Psoas muscle (tissue), 8 donors: ENCODE measurements around the gene PATZ1. TPM values are rescaled to one million over a fixed set of nuclear protein-coding genes. Genes with fewer than 3 reads are reported as not detected.

Experiments used
- ATAC-seq, 4 donors: fragments of 200-7000 bp; cut with Tn5 transposase; one replicate each; pipeline ENCODE4 v1.9.1; 2020; ENCODE audit warnings: moderate library complexity in 3 of 4, mild to moderate bottlenecking in 2 of 4
- DNase-seq, 2 donors: peaks; one replicate each; pipeline ENCODE4 v3.0.0-alpha.2; 2020
- H3K27ac ChIP-seq: fragments of 200-600 bp; one replicate; pipeline ENCODE4 v1.8.0; 2022
- H3K27me3 ChIP-seq, 3 donors: fragments of 200-600 bp in 1 of 3; one replicate each; pipeline versions ENCODE4 v1.6.1 to v1.8.0; 2013 to 2022; ENCODE audit warnings: low read length in 2 of 3, mild to moderate bottlenecking in 2 of 3, moderate library complexity in 1 of 3; ENCODE audit not compliant: insufficient read depth in 3 of 3
- H3K36me3 ChIP-seq, 2 donors: fragments of 200-600 bp in 1 of 2; one replicate each; pipeline versions ENCODE4 v1.6.1 to v1.8.0; 2013 to 2022; ENCODE audit warnings: low read depth in 1 of 2, mild to moderate bottlenecking in 1 of 2, moderate library complexity in 1 of 2; ENCODE audit not compliant: insufficient read depth in 1 of 2
- H3K4me1 ChIP-seq: fragments of 200-600 bp; one replicate; pipeline ENCODE4 v1.8.0; 2022
- H3K4me3 ChIP-seq: fragments of 200-600 bp; one replicate; pipeline ENCODE4 v1.8.0; 2022; ENCODE audit warnings: mild to moderate bottlenecking
- H3K9me3 ChIP-seq: fragments of 200-600 bp; one replicate; pipeline ENCODE4 v1.8.0; 2022
- WGBS, 3 donors: extraction: QIAGEN DNeasy Blood & Tissue Kit; methylation state at CpG; one replicate each; pipeline versions ENCODE4 v1.1.6 to v1.1.7; 2013; 5-methylcytosine and 5-hydroxymethylcytosine counted together
- intact Hi-C, 2 donors: fragments of 100-400 bp; cut with DNase I; formaldehyde crosslinking; loops; one replicate each; pipeline versions ENCODE4 v1.11.0 to v1.14.2; 2022
- polyA plus RNA-seq, 3 donors: library from polyadenylated mRNA; stranded (reverse); fragments of 200-250 nt; gene quantifications; one replicate each; pipeline ENCODE4 v1.2.3, GENCODE V29; 2013
- total RNA-seq, 4 donors: library from RNA; stranded (reverse); fragmentation: NEBNext Ultra II Directional in 2 of 4; extraction: Animal tissue kit (Norgen Biotek cat#: 25700) in 2 of 4; gene quantifications; one replicate each; pipeline versions ENCODE4 v1.2.1 to v1.2.4, GENCODE V29; 2021 to 2023
- TF ChIP-seq, protein P1 (sequence below): fragments of 200-600 bp; IDR thresholded peaks from one replicate; pipeline ENCODE4 v1.8.0; 2022; ENCODE audit warnings: antibody characterized with exemption
- donor health status: healthy with polysubstance abuse.
- donor health status: DM: no; HTN: no; CAD: no; lungs with moderate emphysema.
- donor health status: Bipolar disorder and iron deficiency.
- donor health status: healthy.
- donor health status: DM: yes; HTN: yes; CAD: no.
- donor health status: DM: no; HTN: no; CAD: no.
- donor health status: DM: no; HTN: no; CAD: no.
- donor health status: DM: yes; HTN: yes; CAD: no.

Gene PATZ1
- total and polyA plus RNA-seq, 7 donors = 5.2 to 14.2 (median 9.2) TPM

DNA sequence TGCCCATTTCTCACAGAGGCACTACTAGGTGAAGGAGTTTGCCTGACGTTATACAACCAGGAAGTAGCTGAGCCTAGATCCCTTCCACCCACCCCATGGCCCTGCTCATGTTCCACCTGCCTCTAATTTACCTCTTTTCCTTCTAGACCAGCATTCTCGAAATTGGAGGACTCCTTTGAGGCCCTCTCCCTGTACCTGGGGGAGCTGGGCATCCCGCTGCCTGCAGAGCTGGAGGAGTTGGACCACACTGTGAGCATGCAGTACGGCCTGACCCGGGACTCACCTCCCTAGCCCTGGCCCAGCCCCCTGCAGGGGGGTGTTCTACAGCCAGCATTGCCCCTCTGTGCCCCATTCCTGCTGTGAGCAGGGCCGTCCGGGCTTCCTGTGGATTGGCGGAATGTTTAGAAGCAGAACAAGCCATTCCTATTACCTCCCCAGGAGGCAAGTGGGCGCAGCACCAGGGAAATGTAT lies 68.0 kb downstream of the PATZ1 start:
- H3K9me3 ChIP-seq = no peaks in the 10 kb centered on the region
- TF ChIP-seq, protein P1, sequence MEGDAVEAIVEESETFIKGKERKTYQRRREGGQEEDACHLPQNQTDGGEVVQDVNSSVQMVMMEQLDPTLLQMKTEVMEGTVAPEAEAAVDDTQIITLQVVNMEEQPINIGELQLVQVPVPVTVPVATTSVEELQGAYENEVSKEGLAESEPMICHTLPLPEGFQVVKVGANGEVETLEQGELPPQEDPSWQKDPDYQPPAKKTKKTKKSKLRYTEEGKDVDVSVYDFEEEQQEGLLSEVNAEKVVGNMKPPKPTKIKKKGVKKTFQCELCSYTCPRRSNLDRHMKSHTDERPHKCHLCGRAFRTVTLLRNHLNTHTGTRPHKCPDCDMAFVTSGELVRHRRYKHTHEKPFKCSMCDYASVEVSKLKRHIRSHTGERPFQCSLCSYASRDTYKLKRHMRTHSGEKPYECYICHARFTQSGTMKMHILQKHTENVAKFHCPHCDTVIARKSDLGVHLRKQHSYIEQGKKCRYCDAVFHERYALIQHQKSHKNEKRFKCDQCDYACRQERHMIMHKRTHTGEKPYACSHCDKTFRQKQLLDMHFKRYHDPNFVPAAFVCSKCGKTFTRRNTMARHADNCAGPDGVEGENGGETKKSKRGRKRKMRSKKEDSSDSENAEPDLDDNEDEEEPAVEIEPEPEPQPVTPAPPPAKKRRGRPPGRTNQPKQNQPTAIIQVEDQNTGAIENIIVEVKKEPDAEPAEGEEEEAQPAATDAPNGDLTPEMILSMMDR = no peak
- DNase-seq (no peak), ATAC-seq (no peak)
- no peak overlapping the region for H3K4me3 ChIP-seq
- 71 to 84% (median 72%) methylated on average over 9 of the region's 9 CpGs for WGBS, 3 donors
- intact Hi-C loops = loop anchor here in 1 of 2 donors (10.0 kb wide), 1 partner anchor 173 kb away; the partner anchor contains the start of gene SELENOM
- no peaks in the 10 kb centered on the region for H3K4me1 ChIP-seq
- H3K27me3 ChIP-seq = no peaks in the 10 kb centered on the region
- H3K36me3 ChIP-seq = peaks cover 0 to 95% of the 10 kb centered on the region in 2 donors
- no peak overlapping the region for H3K27ac ChIP-seq

DNA sequence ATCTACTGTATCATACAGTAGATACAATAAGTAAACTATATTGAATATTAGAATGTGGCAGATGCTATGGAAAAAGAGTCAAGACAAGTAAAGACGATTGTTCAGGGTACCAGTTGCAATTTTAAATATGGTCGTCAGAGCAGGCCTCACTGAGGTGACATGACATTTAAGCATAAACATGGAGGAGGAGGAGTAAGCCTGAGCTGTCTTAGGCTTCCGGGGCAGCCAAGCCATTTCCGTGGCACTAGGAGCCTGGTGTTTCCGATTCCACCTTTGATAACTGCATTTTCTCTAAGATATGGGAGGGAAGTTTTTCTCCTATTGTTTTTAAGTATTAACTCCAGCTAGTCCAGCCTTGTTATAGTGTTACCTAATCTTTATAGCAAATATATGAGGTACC lies 68.4 kb downstream of the PATZ1 start:
- DNase-seq (no peak), ATAC-seq (no peak)
- TF ChIP-seq, protein P1 = no peak
- intact Hi-C loops = loop anchor here in 1 of 2 donors (10.0 kb wide), 1 partner anchor 173 kb away; the partner anchor contains the start of gene SELENOM
- H3K36me3 ChIP-seq = peaks cover 0 to 95% of the 10 kb centered on the region in 2 donors
- no peak overlapping the region for H3K27ac ChIP-seq
- no peaks in the 10 kb centered on the region for H3K4me1 ChIP-seq
- no peak overlapping the region for H3K4me3 ChIP-seq
- no peaks in the 10 kb centered on the region for H3K27me3 ChIP-seq
- 81 to 91% (median 86%) methylated on average over 5 of the region's 5 CpGs for WGBS, 3 donors
- no peaks in the 10 kb centered on the region for H3K9me3 ChIP-seq

DNA sequence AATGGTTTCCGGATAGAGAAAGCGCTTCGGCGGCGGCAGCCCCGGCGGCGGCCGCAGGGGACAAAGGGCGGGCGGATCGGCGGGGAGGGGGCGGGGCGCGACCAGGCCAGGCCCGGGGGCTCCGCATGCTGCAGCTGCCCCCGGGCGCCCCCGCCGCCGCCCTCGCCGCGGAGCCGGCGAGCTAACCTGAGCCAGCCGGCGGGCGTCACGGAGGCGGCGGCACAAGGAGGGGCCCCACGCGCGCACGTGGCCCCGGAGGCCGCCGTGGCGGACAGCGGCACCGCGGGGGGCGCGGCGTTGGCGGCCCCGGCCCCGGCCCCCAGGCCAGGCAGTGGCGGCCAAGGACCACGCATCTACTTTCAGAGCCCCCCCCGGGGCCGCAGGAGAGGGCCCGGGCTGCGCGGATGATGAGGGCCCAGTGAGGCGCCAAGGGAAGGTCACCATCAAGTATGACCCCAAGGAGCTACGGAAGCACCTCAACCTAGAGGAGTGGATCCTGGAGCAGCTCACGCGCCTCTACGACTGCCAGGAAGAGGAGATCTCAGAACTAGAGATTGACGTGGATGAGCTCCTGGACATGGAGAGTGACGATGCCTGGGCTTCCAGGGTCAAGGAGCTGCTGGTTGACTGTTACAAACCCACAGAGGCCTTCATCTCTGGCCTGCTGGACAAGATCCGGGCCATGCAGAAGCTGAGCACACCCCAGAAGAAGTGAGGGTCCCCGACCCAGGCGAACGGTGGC lies 69.5 kb downstream of the PATZ1 start:
- Histone ChIP-seq H3K9me3 (no peaks in the 10 kb centered on the region), H3K27me3 (no peaks in the 10 kb centered on the region), H3K36me3 (peaks cover 0 to 94% of the 10 kb centered on the region in 2 donors), H3K4me1 (no peaks in the 10 kb centered on the region), H3K27ac (no peak overlapping the region), H3K4me3 (no peak overlapping the region)
- intact Hi-C loops = loop anchor here in 1 of 2 donors (10.0 kb wide), 1 partner anchor 172 kb away; the partner anchor contains the start of gene SELENOM
- no peak for DNase-seq
- TF ChIP-seq, protein P1 = no peak
- ATAC-seq = no peak
- WGBS, 3 donors = 94 to 97% (median 95%) methylated on average over 44 to 69 of the region's 69 CpGs

Other genes with a start within 250 kb of the PATZ1 start
- gene SELENOM, start 238.8 kb downstream of the PATZ1 start, total RNA-seq = 10 to 100 TPM; 45.4 to 68.2 (median 52.3) TPM
- gene SELENOM, start 238.8 kb downstream of the PATZ1 start, polyA plus RNA-seq = 10 to 100 TPM; 23.6 to 64.3 (median 44.0) TPM
- 1 to 10 TPM; 1.3 to 4.4 (median 2.5) TPM for gene INPP5J, start 223.4 kb downstream of the PATZ1 start, total RNA-seq
- gene INPP5J, start 223.4 kb downstream of the PATZ1 start, polyA plus RNA-seq = under 1 TPM; 0.14 to 0.65 (median 0.36) TPM
- gene PLA2G3, start 205.8 kb downstream of the PATZ1 start, total RNA-seq = not detected
- gene PLA2G3, start 205.8 kb downstream of the PATZ1 start, polyA plus RNA-seq = not detected
- gene RNF185, start 186.2 kb downstream of the PATZ1 start, total RNA-seq = 10 to 100 TPM; 18.7 to 38.7 (median 25.8) TPM
- gene RNF185, start 186.2 kb downstream of the PATZ1 start, polyA plus RNA-seq = 10 to 100 TPM; 16.9 to 26.7 (median 19.4) TPM
- gene LIMK2, start 134.0 kb downstream of the PATZ1 start, total RNA-seq = 10 to 100 TPM; 12.5 to 73.5 (median 41.1) TPM
- gene LIMK2, start 134.0 kb downstream of the PATZ1 start, polyA plus RNA-seq = 1 to 10 TPM; 4.0 to 4.8 (median 4.5) TPM
- 10 to 100 TPM in 1 of 4 donors, 1 to 10 TPM in 3; 3.4 to 11.6 (median 6.3) TPM for gene PIK3IP1, start 53.9 kb downstream of the PATZ1 start, total RNA-seq
- 10 to 100 TPM in 1 of 3 donors, 1 to 10 TPM in 2; 2.0 to 10.8 (median 8.4) TPM for gene PIK3IP1, start 53.9 kb downstream of the PATZ1 start, polyA plus RNA-seq
- gene DRG1, start 53.3 kb upstream of the PATZ1 start, total RNA-seq = 10 to 100 TPM; 75.2 to 91.8 (median 85.6) TPM
- gene DRG1, start 53.3 kb upstream of the PATZ1 start, polyA plus RNA-seq = 100 to 1,000 TPM in 1 of 3 donors, 10 to 100 TPM in 2; 89.9 to 101 (median 98.2) TPM
- 10 to 100 TPM; 24.8 to 34.2 (median 26.6) TPM for gene EIF4ENIF1, start 143.5 kb upstream of the PATZ1 start, total RNA-seq
- 10 to 100 TPM in 2 of 3 donors, 1 to 10 TPM in 1; 9.2 to 23.4 (median 10.4) TPM for gene EIF4ENIF1, start 143.5 kb upstream of the PATZ1 start, polyA plus RNA-seq
- 1 to 10 TPM; 2.7 to 8.6 (median 4.1) TPM for gene SFI1, start 150.2 kb upstream of the PATZ1 start, total RNA-seq
- 1 to 10 TPM; 1.5 to 4.1 (median 2.2) TPM for gene SFI1, start 150.2 kb upstream of the PATZ1 start, polyA plus RNA-seq